Mesenchymal stem cell (in vitro differentiated cells and primary cell): ENCODE results near the gene MICU1.

Experiments
- DNase-seq: peaks from one replicate; pipeline ENCODE4 v3.0.0-alpha.2; 2013
- H2AFZ ChIP-seq: one replicate; pipeline ENCODE4 v1.6.1; 2013; ENCODE audit warnings: low read depth, mild to moderate bottlenecking, control low read depth, inconsistent platforms, low read length, moderate library complexity
- H2AK5ac ChIP-seq: 2 replicates; pipeline ENCODE4 v1.6.1; 2013; ENCODE audit warnings: low read length, moderate library complexity, mild to moderate bottlenecking, inconsistent platforms; ENCODE audit not compliant: severe bottlenecking
- H2BK120ac ChIP-seq: one replicate; pipeline ENCODE4 v1.6.1; 2013; ENCODE audit warnings: low read depth, mild to moderate bottlenecking, inconsistent platforms, low read length, moderate library complexity
- H2BK12ac ChIP-seq, 2 experiments: one replicate each; pipeline ENCODE4 v1.6.1; 2013; ENCODE audit warnings: inconsistent platforms in 2 of 2, low read length in 2 of 2, mild to moderate bottlenecking in 2 of 2, moderate library complexity in 2 of 2, control low read depth in 1 of 2
- H2BK15ac ChIP-seq: one replicate; pipeline ENCODE4 v1.6.1; 2013; ENCODE audit warnings: mild to moderate bottlenecking, low read depth, inconsistent platforms; ENCODE audit not compliant: poor library complexity, severe bottlenecking
- H2BK5ac ChIP-seq: 2 replicates; pipeline ENCODE4 v1.6.1; 2013; ENCODE audit warnings: low read depth, mild to moderate bottlenecking, low read length, control low read depth, inconsistent platforms; ENCODE audit not compliant: poor library complexity, severe bottlenecking
- H3K14ac ChIP-seq, 2 experiments: one replicate each; pipeline ENCODE4 v1.6.1; 2013; ENCODE audit warnings: inconsistent platforms in 2 of 2, low read length in 2 of 2, control low read depth in 1 of 2, mild to moderate bottlenecking in 1 of 2, moderate library complexity in 1 of 2
- H3K18ac ChIP-seq, 2 experiments: one replicate each; pipeline ENCODE4 v1.6.1; 2013; ENCODE audit warnings: inconsistent platforms in 2 of 2, low read length in 2 of 2, control low read depth in 1 of 2, low read depth in 1 of 2, mild to moderate bottlenecking in 1 of 2
- H3K23ac ChIP-seq, 2 experiments: one replicate each; pipeline ENCODE4 v1.6.1; 2013; ENCODE audit warnings: inconsistent platforms in 2 of 2, low read length in 2 of 2, mild to moderate bottlenecking in 2 of 2, moderate library complexity in 2 of 2, control low read depth in 1 of 2
- H3K27ac ChIP-seq: 2 replicates; pipeline ENCODE4 v1.5.1; 2013; ENCODE audit warnings: mild to moderate bottlenecking, moderate library complexity, low read length, control low read depth, inconsistent platforms; ENCODE audit not compliant: poor library complexity, severe bottlenecking
- H3K27me3 ChIP-seq, 2 experiments: 2 replicates each; pipeline versions ENCODE4 v1.6.1 to v1.7.0; 2013; ENCODE audit warnings: low read length in 2 of 2, mild to moderate bottlenecking in 2 of 2, moderate library complexity in 2 of 2, control low read depth in 1 of 2, inconsistent platforms in 1 of 2; ENCODE audit not compliant: control insufficient read depth in 1 of 2, insufficient read depth in 1 of 2
- H3K36me3 ChIP-seq, 2 experiments: 2 replicates each; pipeline versions ENCODE4 v1.6.1 to v1.7.0; 2013; ENCODE audit warnings: low read length in 2 of 2, control low read depth in 1 of 2, inconsistent platforms in 1 of 2, low read depth in 1 of 2, mild to moderate bottlenecking in 1 of 2; ENCODE audit not compliant: insufficient read depth in 2 of 2, control insufficient read depth in 1 of 2
- H3K4ac ChIP-seq, 2 experiments: one replicate each; pipeline ENCODE4 v1.6.1; 2013; ENCODE audit warnings: inconsistent platforms in 2 of 2, low read length in 2 of 2, mild to moderate bottlenecking in 2 of 2, moderate library complexity in 2 of 2, control low read depth in 1 of 2, low read depth in 1 of 2
- H3K4me1 ChIP-seq: 2 replicates; pipeline ENCODE4 v1.6.1; 2013; ENCODE audit warnings: low read depth, low read length, control low read depth; ENCODE audit not compliant: control insufficient read depth, insufficient read depth
- H3K4me2 ChIP-seq: 2 replicates; pipeline ENCODE4 v1.6.1; 2013; ENCODE audit warnings: low read length, mild to moderate bottlenecking, inconsistent platforms; ENCODE audit not compliant: poor library complexity, severe bottlenecking
- H3K4me3 ChIP-seq, 2 experiments: 2 replicates each; pipeline versions ENCODE4 v1.5.1 to v1.7.0; 2013; ENCODE audit warnings: low read length in 2 of 2, mild to moderate bottlenecking in 2 of 2, control low read depth in 1 of 2, low read depth in 1 of 2; ENCODE audit not compliant: insufficient read depth in 1 of 2
- H3K79me1 ChIP-seq: replicated peaks from 2 replicates; pipeline ENCODE4 v1.6.1; 2013; ENCODE audit warnings: mild to moderate bottlenecking, control low read depth, low read length, inconsistent platforms; ENCODE audit not compliant: poor library complexity, severe bottlenecking
- H3K9ac ChIP-seq: 2 replicates; pipeline ENCODE4 v1.7.0; 2013; ENCODE audit warnings: mild to moderate bottlenecking, low read length, moderate library complexity
- H3K9me3 ChIP-seq: 2 replicates; pipeline ENCODE4 v1.7.0; 2013; ENCODE audit warnings: mild to moderate bottlenecking, low read length; ENCODE audit not compliant: control insufficient read depth
- H4K8ac ChIP-seq: one replicate; pipeline ENCODE4 v1.6.1; 2013; ENCODE audit warnings: inconsistent platforms, mild to moderate bottlenecking, low read length, moderate library complexity
- H4K91ac ChIP-seq: one replicate; pipeline ENCODE4 v1.6.1; 2013; ENCODE audit warnings: mild to moderate bottlenecking, low read length, inconsistent platforms
- WGBS: methylation state at CpG from one replicate; pipeline ENCODE4 v1.1.7; 2013; ENCODE audit warnings: mixed read lengths; 5-methylcytosine and 5-hydroxymethylcytosine counted together

Gene MICU1

DNA sequence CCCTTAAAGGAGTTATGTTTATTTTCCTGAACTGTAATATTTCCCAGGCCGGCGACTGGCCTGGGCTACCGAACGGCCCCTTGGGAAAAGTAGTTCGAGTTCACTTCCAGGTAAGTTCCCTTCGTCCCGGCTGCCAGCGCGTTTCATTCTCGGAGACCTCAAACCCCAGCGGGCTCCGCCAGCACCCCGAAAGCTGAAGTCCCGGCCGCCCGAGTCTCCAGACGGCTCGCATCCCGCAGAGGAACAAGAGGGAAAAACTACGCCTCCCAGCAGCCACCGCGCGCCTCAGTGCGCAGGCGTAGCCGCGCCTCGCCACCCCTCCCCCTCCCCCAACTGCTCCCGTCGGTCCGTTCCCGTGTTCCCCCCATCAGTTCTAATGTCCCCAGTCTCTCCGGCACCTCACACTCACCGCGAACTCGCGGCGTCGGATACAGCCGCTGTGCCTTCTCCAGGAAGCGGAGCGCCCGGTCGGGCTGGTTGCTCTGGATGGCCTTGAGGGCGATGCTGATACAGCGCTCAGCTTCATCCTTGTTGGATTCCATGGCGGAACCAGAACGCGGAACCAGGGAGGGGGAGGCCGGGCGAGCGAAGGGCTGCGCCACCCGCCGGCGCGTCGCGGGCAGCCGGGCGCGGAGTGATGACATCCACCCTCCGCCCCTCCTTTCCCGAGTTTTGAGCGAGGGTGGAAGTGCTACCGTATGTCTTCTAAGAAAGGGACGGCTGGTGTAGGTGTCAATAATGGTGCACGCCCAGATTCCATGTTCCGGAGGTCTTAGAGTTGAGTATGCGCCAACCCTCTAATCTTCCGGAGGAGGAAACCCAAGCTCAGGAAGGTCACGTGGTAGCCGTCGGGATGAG, 271.3 kb downstream of the MICU1 start, which contains the start of gene DNAJB12:
Gene DNAJB12, minus strand, starts transcription at position 564 of the 858 bp plus-strand sequence. Its CDS starts 22 bp downstream, at position 542.
- Histone ChIP-seq H2BK5ac (peak within 1 kb of the TSS; percentile 63), H3K27ac (peak within 1 kb of the TSS; percentile 98), H4K8ac (peak within 1 kb of the TSS; percentile 99), H3K9ac (peak within 1 kb of the TSS; percentile 98), H3K79me1 (peaks cover 22% of the 10 kb centered on the region), H3K4ac (peak within 1 kb of the TSS; percentile 93 to 100), H3K36me3 (peaks cover 18 to 24% of the 10 kb centered on the region in 2 experiments), H3K4me2 (peak within 1 kb of the TSS; percentile 84), H2BK15ac (peak within 1 kb of the TSS; percentile 100), H2BK120ac (peak within 1 kb of the TSS; percentile 96), H3K4me3 (peak within 1 kb of the TSS; percentile 85 to 95), H3K27me3 (no peaks in the 10 kb centered on the region), H3K14ac (peak within 1 kb of the TSS in 1 of 2 experiments; percentile 94), H3K23ac (no peak within 1 kb of the TSS), H2AFZ (peak within 1 kb of the TSS; percentile 94), H3K18ac (peak within 1 kb of the TSS; percentile 99), H4K91ac (peak within 1 kb of the TSS; percentile 99), H2BK12ac (peak within 1 kb of the TSS in 1 of 2 experiments; percentile 64), H3K9me3 (no peaks in the 10 kb centered on the region), H2AK5ac (peak within 1 kb of the TSS; percentile 85), H3K4me1 (peaks cover 6% of the 10 kb centered on the region)
- under 1% methylated on average over 74 of the region's 74 CpGs for WGBS
- peak; percentile 96 for DNase-seq

GRCh38 chr10:72353965-72354355, 271.9 kb downstream of the MICU1 start:
- H2BK5ac ChIP-seq, result peak overlapping the region; percentile 63
- peak overlapping the region; percentile 47 for H4K91ac ChIP-seq
- H3K9ac ChIP-seq, result peak overlapping the region; percentile 98
- DNase-seq, result peak; percentile 75
- H3K27me3 ChIP-seq, result no peaks in the 10 kb centered on the region
- H3K18ac ChIP-seq, result peak overlapping the region; percentile 25 to 85
- H3K4me2 ChIP-seq, result peak overlapping the region; percentile 84
- H2BK12ac ChIP-seq, result no peak overlapping the region
- no peak overlapping the region for H2AK5ac ChIP-seq
- H2AFZ ChIP-seq, result peak overlapping the region; percentile 60
- peaks cover 9% of the 10 kb centered on the region for H3K4me1 ChIP-seq
- H3K9me3 ChIP-seq, result no peaks in the 10 kb centered on the region
- WGBS, result under 1% methylated on average over 22 of the region's 23 CpGs
- peaks cover 21 to 30% of the 10 kb centered on the region in 2 experiments for H3K36me3 ChIP-seq
- peaks cover 25% of the 10 kb centered on the region for H3K79me1 ChIP-seq
- peak overlapping the region; percentile 26 to 93 for H3K4ac ChIP-seq
- peak overlapping the region in 1 of 2 experiments; percentile 94 for H3K14ac ChIP-seq
- peak overlapping the region; percentile 85 to 95 for H3K4me3 ChIP-seq
- no peak overlapping the region for H3K23ac ChIP-seq
- peak overlapping the region; percentile 98 for H3K27ac ChIP-seq
- H4K8ac ChIP-seq, result peak overlapping the region; percentile 15
- H2BK120ac ChIP-seq, result no peak overlapping the region
- H2BK15ac ChIP-seq, result no peak overlapping the region

DNA sequence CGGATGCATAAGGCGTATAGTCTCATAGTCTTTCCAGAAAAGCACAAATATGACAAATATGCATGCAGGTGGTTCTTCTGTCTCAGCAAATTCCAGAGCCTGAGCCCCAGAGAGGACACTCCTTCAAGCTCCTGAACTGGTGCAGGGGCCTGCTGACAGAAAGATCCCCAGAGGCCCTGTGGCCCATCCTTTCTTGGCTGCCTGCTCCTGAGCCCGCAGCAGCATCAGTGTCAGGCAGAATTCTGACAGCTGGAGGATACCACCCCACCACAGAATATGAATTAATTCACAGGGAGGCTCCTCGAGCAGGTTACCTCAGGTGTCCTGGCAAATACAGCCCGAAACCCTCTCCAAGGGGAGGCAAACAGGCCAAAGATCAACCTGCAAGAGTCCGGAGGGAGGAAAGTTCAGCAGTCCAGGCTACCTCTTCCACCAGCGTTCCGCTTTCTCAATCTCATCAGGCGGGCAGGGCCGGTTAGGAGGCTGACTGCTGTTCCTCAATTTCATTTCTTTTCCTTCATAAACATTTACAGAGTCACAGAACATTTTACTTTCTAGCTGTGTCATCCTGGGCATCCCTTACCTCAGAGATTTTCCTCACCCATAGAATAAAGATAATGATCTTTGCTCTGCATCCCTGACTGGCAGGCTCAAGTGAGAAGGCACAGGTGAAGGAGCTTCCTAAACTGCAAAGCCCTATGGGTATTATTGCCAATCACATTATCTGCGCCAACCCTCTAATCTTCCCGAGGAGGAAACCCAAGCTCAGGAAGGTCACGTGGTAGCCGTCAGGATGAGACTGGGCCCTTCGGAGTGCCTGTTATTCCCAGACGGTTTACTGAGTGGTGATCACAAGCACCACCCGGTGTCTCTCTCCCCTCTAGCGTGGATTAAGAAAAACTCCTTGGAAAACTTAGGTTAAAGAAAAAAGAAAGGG, 272.6 kb downstream of the MICU1 start:
- Histone ChIP-seq H3K4me2 (peak overlapping the region; percentile 84), H2BK12ac (peak overlapping the region in 1 of 2 experiments; percentile 12), H3K23ac (no peak overlapping the region), H2AK5ac (peak overlapping the region; percentile 57), H2BK5ac (no peak overlapping the region), H3K79me1 (peaks cover 25% of the 10 kb centered on the region), H3K27me3 (no peaks in the 10 kb centered on the region), H3K4me3 (peak overlapping the region; percentile 85 to 95), H3K9ac (peak overlapping the region; percentile 98), H2BK120ac (no peak overlapping the region), H4K91ac (no peak overlapping the region), H3K14ac (no peak overlapping the region), H3K4ac (no peak overlapping the region), H2AFZ (no peak overlapping the region), H4K8ac (no peak overlapping the region), H2BK15ac (peak overlapping the region; percentile 31), H3K36me3 (peaks cover 26 to 37% of the 10 kb centered on the region in 2 experiments), H3K4me1 (peaks cover 16% of the 10 kb centered on the region), H3K9me3 (no peaks in the 10 kb centered on the region), H3K18ac (no peak overlapping the region), H3K27ac (peak overlapping the region; percentile 98)
- DNase-seq, result peak; percentile 67
- WGBS, result 56% methylated on average over 18 of the region's 18 CpGs
